GM21619 (cell line): ENCODE measurements around the gene NAV2.

Experiments
- ATAC-seq: cut with Tn5 transposase; IDR thresholded peaks from one replicate; pipeline ENCODE4 v1.9.1; 2021; ENCODE audit not compliant: unreplicated experiment

NAV2 gene

DNA sequence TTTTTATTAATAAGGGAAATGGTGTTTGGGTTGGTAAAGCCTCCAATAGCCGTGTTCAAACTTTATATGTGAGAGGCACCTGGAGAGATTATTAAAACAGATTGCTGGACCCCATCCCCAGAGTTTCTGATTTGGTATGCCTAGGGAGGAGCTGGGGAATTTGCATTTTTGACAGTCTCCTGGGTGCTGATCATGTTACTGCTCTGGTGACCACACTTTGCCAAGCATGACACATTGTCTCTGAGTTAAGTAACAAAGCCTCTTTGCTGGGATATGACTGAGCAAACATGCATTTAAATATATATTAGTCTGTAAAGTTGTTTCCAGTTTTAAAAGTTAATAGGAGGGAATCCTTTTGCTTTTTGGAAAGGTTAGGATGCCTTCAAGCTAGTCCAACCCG lies 140.4 kb downstream of the NAV2 start:
- no peak for ATAC-seq

DNA sequence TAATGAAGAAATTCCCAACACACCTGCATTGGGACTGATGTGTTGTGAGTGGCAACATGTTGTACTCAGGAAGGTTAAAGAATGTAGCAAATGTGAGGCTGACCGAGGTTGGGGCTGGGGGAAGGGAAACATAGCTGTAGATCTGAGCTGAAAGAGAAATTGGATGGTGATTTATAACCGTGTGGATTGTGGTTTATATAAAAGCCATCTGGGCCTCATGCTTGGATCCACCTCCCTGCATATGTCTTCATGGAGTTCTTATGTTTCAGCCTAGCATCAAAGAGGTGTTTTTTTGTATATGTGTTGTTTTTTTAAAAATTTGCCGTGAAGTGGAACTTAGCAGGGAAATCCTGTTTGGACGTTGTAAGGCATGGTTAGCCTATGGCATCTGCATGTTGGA lies 141.3 kb downstream of the NAV2 start:
- ATAC-seq, result no peak

DNA sequence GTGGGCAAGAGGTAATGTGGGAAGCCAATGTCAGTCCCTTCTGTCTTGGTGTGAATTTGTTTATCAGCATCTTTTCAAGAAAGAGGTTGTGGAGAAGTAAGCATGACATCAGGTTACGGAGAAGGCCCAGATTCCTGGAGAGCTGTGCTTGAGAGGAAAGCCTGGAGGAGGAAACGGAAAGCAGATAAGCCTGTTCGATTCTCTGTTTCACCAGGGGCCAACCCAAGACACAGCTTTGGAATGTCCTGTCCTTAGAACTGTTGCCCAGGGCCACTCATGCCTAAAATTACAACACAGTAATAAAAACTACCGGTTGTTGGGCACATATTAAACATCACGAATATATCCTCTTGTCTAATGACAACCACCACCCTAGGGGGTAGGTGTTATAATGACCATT lies 148.5 kb downstream of the NAV2 start:
- ATAC-seq, result no peak

DNA sequence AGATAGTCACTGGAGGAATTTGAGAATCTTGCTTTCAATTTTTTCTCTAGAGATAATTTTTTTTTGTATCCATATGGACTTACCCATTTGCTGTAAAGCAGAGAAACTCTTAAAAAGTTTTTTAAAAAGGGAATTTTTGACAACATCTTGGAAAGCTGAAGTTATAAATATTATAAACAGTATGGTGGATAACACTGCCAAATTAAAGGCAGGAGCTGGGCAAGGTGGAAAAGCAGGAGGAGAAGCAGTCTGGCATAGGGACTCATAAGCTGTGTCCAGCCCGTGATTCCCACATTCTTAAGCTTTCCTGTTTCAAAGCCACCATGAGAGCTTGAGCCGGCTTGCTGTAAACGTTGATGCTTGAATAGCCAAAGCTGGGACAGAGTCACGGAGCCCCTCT lies 149.5 kb downstream of the NAV2 start:
- ATAC-seq, result no peak

DNA sequence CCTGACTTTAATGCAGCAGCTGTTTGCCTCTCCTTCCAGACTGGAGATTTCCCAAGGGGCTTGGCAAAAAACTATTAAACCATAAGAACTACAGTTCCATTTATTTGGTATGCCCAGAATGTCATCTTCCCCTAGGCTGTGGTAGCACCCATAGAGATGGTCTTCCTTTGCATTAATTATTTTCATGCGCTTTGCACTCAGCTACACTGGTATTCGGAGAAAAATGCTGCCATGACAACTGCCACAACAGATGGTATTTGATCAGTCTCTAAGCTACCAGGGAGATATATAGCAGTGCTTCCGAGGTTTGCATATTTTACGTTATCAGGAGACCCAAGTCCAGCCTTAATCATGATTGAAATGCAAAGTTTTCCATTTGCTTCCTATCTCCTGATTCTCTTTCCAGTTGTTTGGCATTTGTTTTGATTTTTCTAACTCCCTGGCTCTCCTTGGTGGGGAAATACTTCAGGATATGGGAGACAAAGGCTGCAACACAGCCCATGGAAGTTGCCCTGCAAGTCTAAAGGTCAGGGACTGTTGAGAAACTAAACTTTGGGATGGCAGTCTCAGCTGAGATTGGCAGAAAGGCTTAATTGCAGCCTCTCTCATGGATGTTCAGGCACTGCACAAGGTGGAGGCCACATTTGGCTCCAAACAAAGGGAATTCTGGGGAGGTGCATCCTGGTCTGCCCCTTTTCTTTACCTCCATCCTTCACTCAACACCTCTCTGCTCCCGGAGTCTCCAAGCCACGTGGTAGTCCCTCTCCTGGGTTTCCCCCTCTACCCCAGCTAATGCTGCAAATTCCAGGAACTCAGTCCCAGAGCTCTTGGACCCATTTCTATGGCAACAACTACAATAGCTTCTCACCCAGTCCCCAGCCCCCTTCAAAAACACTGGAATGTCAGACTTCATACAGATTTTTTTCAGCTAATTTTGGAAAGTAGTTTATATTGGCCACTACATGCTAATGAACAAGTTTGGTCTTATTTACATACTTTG lies 151.8 kb downstream of the NAV2 start:
- no peak for ATAC-seq

DNA sequence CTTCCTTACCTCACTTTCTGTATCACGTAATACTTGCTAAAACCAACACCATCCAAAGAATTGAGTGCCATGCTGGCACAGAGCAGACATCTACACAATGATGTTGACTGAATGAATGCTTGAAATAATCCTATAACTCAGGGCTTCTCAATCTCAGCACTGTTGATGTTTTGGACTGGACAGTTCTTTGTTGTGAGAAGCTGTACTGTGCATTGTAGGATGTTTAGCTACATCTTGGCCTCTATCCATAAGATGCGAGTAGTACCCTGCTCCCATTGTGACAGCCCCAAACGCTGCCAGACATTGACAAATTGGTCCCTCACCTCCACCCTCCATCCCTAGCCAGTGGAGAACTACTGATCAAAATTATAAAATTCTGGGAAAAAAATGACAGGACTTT lies 153.4 kb downstream of the NAV2 start:
- no peak for ATAC-seq

DNA sequence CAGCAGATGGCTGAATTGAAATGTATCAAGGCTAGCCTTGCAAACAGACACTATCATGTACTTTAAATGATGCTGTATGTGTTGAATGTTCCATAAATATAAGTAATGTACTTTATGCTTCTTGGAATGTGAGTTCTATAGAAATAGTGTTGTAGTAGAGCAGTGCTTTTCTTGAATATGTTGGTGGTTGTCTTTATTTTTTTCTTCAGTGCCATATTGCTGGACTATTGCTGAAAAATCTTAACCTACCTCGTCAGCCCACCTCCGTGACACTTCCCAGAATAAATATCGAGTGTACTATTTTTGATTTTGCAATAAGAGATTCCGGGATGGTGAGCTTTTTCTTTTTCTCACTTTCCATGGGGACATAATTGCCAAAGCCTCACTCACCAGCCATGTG lies 153.9 kb downstream of the NAV2 start:
- ATAC-seq, result no peak

DNA sequence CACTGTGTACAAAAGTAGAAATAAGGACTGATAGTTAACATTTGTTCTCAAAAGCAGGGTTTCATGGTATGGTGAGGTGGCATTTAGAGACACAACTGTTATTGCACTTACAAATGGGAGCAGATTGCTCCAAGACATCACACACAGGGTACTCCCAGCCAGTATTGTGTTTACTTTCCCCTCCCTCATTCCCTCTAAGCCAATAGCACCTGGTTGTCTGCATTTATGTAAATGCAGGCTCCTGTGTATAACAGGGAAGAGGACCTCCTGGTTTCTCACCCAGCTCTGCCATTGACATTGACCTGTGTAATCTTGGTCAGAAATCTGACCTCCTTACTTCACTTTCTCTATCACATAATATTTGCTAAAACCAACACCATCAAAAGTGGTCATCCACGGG lies 154.4 kb downstream of the NAV2 start:
- ATAC-seq, result no peak

DNA sequence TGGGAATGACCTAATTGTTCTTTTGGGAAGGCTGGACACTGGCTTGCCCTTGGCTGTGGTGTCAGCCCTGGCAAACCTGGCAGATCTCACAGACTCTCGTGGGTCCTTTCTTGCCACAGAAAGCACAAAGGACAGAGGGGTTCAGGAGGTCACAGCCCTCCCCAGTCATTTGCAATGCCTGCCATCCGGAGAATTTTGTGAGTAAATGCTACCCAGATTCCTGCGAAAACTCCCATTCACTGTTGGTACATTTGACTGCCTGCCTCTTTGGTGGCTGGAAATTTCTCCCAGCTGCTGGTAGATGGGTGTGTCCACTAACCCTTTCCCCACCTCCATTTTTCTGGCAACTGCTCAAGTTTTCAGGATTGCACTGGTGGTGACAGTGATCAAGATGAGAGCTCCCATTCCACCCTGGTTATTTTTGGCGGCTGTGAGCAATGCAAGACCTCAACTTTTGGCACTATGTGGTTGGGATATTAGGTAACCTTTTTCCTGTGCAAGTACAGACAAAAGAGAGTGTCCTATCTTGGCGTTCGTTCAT lies 155.7 kb downstream of the NAV2 start:
- no peak for ATAC-seq

DNA sequence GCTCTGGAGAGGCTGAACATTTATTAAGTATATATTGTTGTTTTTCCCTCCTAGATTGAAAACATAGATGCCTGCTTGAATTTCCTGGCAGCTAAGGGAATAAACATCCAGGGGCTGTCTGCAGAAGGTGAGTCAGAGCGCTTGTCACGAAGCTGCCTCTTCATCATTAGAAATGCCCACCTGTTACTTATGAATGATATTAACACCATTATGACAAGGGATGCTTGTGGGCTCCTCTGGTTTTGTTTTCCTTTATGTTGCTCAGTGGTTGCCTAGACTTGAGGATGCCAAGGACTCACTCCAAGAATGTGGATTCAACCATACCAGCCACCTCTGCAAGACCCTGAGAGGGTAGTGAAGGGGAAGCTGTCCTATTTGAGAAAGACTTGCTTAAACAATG lies 156.2 kb downstream of the NAV2 start:
- ATAC-seq, result no peak

DNA sequence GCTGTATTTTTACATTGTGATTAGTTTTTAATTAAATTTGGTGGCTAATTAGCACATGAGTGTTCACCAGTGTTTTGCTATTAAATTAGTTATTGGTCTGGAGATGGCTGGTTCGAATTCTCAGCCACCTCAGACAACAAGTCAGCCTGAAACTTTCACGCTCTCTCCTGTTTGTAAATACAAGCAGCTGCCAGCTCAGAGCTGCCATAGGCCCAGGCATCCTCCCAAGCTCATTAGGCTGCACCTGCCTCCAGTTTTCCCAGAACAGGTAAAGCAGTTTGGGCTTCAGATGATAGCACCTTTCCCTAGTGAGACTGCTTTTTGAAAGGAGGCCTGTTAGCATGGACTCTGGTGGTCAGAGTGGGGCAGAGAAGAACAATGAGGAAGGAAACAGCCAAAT lies 156.8 kb downstream of the NAV2 start:
- no peak for ATAC-seq

DNA sequence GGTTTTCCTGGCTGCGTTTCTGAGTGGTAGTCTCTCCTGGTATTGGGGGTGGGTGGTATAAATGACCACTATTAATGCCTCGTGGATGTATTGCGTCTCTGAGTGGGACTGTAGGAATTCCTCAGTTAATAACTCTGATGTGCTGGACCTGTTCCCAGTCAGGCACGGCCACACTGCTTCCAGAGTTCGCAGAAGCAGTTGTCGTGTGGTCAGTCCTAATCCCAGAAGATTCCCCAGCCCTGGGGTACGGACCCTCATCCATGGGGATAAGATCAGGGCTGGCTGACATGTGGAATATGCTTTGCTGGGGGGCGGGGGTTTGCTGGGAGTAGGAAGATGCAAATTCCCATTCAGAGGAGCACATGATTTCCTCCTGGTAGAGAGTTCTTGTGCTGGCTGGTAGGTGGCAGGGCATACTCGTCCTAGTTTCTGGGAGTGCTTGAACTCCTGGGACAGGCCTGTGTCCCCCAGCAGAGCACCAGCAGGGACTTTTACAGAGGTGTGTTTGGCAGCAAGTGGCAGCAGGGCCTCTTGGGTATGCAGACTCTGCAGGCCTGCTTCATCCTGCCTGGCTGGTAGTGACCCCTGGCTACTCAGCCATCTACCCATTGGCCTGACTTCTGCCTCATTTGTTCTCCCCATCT lies 157.4 kb downstream of the NAV2 start:
- no peak for ATAC-seq

DNA sequence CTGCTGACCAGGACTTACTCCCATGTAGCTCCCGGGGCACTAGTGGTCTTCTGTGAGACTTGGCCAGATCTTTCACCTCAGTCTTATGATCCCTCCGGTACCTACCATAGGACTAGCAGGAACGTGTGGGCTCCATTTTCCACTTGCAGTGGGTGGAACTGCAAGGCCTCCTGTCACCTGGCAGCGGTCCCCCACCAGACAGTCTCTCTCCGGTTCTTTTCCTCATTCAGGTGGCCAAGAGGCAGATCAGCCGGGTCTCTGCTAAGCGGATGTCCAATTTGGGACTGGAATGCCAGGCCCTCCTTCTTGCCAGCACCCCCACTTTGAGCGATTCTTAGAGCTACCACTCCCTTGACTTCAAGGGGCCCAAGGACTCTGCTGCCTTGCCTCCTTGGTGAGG lies 158.9 kb downstream of the NAV2 start:
- ATAC-seq, result no peak

DNA sequence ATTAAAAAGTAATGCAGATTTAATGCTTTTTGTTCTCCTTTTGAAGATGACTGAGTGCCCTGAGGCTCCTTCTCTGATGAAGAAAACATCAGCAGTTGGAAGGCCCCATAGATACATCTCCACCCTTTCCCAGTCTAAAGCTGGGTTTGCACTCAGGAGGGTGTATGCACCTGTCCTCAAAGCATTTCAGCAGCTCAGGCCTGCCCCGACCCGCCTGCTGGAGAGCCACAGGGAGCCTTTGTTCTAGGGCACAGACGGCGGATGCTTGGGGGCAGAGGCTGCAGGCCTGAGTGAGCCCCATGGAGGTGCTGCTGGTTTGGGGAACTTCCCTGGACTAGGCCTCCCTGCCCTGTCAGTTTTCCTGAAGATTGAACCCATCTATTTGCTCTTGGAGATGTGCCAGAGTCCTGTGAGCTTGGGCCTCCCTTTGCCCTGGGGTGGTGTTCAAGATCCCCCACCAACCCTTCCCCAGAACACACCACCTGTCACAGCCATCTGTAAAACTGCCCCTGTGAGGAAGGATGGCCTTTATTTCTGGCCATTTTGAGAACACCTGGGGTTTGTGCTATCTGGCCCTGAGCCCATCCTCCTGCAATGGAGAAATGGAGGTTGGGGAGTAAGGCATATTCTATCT lies 160.0 kb downstream of the NAV2 start:
- ATAC-seq, result no peak

DNA sequence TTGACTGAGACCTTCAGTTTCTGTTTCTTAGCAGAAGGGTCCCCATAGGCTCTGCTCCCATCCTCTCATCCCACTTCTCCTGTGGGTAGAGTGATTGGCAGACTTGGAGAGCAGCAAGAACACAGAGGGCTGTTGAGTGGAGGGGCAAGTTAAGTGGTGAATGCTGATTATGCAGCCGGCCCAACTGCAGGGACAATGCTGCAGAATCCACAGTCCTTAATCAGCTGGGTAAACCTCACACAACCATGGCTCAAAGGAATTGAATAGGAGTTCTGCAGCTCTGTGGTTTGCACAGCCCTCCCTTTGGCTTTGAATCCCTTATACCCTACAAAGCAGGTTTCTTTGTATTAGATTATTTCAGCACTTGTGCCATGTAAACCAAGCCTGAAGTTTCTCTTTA lies 161.1 kb downstream of the NAV2 start:
- ATAC-seq, result no peak

DNA sequence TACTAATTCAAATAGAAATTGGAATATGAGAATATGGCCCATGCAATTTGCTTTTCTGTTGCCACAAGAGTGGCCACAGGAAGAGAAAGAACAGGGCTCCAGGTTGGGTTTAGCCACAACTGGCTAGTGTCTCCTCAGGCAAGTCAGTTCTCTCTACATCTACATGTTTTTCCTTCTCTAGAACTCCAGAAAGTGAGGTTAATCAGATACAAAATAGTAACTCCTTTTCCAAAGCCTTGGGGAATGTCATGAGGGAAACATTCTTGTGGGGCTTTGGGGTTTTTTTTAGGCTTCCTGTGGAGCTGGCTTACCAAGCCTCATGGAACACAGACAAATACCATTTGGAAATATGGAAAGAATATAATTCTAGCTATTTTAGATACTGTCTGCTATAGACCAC lies 161.6 kb downstream of the NAV2 start:
- ATAC-seq, result no peak

DNA sequence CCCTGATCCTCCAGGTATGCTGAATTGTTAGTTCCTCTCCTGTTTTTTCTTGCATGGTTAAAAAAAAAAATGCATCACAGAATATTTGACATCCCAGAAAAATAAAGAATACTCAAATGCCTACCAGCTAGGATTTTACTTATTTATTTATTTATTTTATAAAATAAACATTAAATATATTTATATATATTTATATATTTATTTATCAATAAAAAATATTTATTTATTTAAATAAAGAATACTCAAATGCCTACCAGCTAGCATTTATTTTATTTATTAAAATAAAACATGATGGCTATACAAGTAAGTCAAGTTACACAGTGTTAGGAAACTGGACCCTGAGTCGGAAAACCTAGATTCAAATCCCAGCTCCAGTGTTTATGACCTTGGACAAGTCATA lies 164.1 kb downstream of the NAV2 start:
- ATAC-seq, result no peak

DNA sequence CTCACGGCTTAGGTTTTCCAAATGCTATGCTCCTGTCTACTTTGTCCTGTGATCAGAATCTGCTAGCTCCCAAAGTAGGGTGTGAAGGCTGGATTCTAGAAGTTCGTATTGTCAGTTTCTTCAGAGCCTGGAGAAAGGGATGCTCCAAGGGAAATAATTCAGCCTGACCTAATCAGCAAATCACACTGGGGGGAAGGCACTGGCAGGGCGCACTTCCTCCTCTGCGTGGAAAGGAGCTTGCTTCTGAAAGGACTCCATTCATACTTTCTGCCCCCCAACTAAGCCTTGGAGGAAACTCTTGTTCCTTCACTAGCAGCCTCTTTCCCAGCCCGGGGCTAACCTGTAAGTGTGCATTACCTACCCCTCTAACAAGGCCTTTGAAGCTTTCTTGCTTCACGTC lies 165.9 kb downstream of the NAV2 start:
- ATAC-seq, result no peak

DNA sequence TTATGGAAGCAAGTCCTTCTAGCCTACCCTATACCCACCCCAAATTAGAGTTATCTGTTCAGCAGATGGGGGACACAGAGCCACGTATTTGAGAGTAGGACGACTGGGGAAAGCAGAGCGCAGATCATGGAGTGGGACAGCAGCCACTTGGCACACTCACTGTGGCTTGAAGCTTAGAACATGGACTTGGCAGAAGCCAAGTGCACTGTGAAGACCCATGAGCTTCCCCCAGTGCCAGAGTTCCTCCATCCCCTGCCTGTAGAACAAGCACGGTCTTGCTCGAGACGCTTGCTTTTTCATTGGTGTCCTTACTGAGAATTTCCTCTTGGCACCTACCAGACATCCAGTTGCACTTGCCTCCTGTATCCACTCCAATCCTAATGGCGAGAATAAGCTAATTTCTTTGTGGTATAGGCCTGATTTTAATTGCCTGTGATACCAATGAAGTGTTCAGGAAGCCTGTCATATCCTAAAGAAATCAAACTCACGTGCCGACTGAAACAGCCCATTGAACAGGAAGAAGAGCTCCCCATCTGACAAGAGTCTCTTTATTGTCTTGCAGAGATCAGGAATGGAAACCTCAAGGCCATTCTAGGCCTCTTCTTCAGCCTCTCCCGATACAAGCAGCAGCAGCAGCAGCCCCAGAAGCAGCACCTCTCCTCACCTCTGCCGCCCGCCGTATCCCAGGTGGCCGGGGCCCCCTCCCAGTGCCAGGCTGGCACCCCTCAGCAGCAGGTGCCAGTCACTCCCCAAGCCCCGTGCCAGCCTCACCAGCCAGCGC lies 166.9 kb downstream of the NAV2 start:
- ATAC-seq, result no peak

DNA sequence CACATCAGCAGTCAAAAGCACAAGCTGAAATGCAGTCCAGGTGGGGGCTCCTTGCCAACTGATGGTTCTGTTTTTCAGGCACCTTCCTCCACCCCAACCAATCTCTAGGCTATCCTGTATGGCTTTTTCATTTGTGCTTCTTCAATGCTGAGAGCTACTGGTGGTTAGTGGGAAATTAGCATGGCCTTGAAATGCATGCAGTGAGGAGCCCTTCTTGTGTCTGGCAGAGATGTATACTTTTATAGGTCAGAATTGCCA lies 167.4 kb downstream of the NAV2 start:
- no peak for ATAC-seq

DNA sequence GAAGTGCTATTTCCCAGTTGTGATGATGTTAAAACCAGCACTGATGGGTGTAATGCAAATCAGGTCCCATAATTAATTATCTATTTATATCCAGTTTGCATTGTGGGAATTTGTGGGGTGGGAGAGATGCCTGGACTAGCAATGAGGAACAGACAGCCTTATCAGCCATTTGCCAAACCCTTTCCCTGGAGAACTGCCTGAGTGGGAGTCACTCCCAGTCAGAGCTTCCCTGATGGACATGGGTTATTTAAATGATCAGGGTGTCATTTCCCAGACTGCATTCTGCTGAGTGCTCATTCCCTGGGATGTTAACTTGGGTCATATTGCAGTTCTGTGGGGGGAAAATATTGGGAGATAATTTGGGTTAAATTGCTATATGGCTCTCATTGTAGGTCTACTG lies 168.5 kb downstream of the NAV2 start:
- ATAC-seq, result no peak
